ENCODE data around the gene SERPINA4. TPM values are rescaled to one million over a fixed set of nuclear protein-coding genes. Genes with fewer than 3 reads are reported as not detected.

Gene SERPINA4
- total and polyA plus RNA-seq, 2 of the 13 experiments (the other 11 are each of a cell fraction or from before 2014, with no cell fraction given), result 39.1 to 57.8 TPM

DNA sequence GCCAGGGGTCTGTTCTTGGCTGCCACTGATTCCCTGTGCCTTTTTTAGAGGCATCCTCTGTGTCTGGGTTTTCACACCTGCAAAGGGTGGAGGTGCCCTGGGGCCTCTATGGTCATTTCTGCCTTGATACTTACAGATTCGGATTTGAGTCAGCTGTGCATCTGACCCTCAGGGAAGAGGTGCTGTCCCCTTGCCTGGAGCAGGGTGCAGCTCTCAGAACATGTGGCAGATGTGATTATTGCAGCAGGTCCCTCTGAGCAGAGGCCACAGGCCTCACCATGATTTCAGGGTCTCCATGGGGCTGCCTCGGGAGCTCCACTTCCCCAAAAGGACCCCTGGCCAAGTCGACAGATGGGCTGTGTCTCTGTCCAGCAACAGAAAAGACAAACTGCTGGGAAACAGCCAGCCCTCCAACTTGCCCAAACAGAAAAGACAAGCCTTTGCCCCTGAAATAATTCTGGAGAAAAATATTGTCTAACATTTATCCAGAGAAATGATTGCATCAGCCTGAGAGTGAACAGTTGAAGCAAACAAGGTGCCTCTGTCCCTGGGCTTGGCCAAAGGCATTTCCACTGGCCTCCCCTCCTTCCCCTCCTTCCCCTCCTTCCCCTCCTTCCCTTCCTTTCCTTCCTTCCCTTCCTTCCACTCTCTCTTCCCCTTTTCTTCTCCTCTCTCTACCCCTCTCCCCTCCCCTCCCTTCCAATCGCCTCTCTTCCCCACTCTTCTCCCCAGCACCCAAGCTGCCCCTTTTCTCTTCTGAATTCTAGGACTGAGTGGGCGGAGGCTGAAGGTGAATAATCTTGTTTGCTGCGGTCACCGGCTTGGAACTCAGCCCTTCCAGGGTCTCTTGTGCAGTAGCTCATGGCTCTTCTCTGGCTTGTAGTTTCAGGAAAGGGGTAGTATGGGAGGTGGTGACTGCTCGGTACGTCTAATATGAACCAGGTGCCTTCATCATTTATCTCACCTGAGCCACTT is 51.6 kb downstream of the SERPINA4 start (continued):
- TF ChIP-seq MAZ (IDR thresholded peaks at IDR 0.05; ENCODE audit: borderline replicate concordance, low read depth, low read length) (no peak), MAZ (CRISPR knock-in tag; IDR thresholded peaks at IDR 0.05; ENCODE audit: low read depth) (no peak), ZNF383 (CRISPR knock-in tag; IDR thresholded peaks at IDR 0.05; ENCODE audit: borderline replicate concordance) (no peak), ZSCAN29 (CRISPR knock-in tag; conservative IDR thresholded peaks at IDR 0.05) (no peak), ZNF234 (CRISPR knock-in tag; conservative IDR thresholded peaks at IDR 0.05) (no peak), ZKSCAN8 (CRISPR knock-in tag; IDR thresholded peaks at IDR 0.05; ENCODE audit: borderline replicate concordance) (0 out of 2 replicates have a peak, but pooled peaks have one; percentile 3), KLF16 (CRISPR knock-in tag; IDR thresholded peaks at IDR 0.05) (no peak), ATF7 (IDR thresholded peaks at IDR 0.05) (no peak), ATF7 (CRISPR knock-in tag; IDR thresholded peaks at IDR 0.05) (no peak), SP140L (CRISPR knock-in tag; IDR thresholded peaks at IDR 0.05; ENCODE audit: borderline replicate concordance) (no peak), MED8 (CRISPR knock-in tag; IDR thresholded peaks at IDR 0.05; ENCODE audit: insufficient replicate concordance) (no peak), MXI1 (IDR thresholded peaks at IDR 0.05; ENCODE audit: borderline replicate concordance, low read depth, low read length) (no peak), RBM22 (optimal IDR thresholded peaks at IDR 0.05; ENCODE audit: low read length) (peak; percentile 93), PHF21A (CRISPR knock-in tag; IDR thresholded peaks at IDR 0.05) (peak; percentile 46; the same call in 1 of the 2 replicates), SALL1 (CRISPR knock-in tag; IDR thresholded peaks at IDR 0.05) (peak; percentile 21; the same call in 1 of the 2 replicates), SIN3A (IDR thresholded peaks at IDR 0.05; ENCODE audit: borderline replicate concordance, low read depth, low read length) (0 out of 2 replicates have a peak, but pooled peaks have one; percentile 23), HNRNPK (IDR thresholded peaks at IDR 0.05; ENCODE audit: low read depth, low read length, poor library complexity, severe bottlenecking) (peak; percentile 94), ZNF879 (CRISPR knock-in tag; IDR thresholded peaks at IDR 0.05) (no peak), ZNF567 (CRISPR knock-in tag; IDR thresholded peaks at IDR 0.05; ENCODE audit: borderline replicate concordance) (no peak), ZNF790 (CRISPR knock-in tag; IDR thresholded peaks at IDR 0.05; ENCODE audit: borderline replicate concordance) (no peak), CBFB (CRISPR knock-in tag; IDR thresholded peaks at IDR 0.05) (0 out of 2 replicates have a peak, but pooled peaks have one; percentile 25), RFXAP (CRISPR knock-in tag; IDR thresholded peaks at IDR 0.05; ENCODE audit: borderline replicate concordance) (no peak), ZNF781 (CRISPR knock-in tag; IDR thresholded peaks at IDR 0.05; ENCODE audit: borderline replicate concordance, not compliant biosample characterization) (peak; percentile 30), TBX3 (IDR thresholded peaks at IDR 0.05; ENCODE audit: borderline replicate concordance) (no peak)
- TF ChIP-seq, protein P1, sequence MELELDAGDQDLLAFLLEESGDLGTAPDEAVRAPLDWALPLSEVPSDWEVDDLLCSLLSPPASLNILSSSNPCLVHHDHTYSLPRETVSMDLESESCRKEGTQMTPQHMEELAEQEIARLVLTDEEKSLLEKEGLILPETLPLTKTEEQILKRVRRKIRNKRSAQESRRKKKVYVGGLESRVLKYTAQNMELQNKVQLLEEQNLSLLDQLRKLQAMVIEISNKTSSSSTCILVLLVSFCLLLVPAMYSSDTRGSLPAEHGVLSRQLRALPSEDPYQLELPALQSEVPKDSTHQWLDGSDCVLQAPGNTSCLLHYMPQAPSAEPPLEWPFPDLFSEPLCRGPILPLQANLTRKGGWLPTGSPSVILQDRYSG (CRISPR knock-in tag; IDR thresholded peaks at IDR 0.05), result 0 out of 2 replicates have a peak, but pooled peaks have one; percentile 40

Data from HepG2 (cell line).